GM20000 (cell line): ENCODE results near the gene FIG4.
"Not testable (repeated sequence)": the region's sequence is repeated elsewhere in the genome, so short reads cannot be mapped to it uniquely, and the experiment has no call there.

Source experiments
- DNase-seq: peaks from one replicate; pipeline ENCODE4 v3.0.0; 2012; ENCODE audit warnings: low spot score
- TF ChIP-seq, protein P1 (sequence below): IDR thresholded peaks from 2 replicates; pipeline ENCODE4 v1.5.1; 2012; ENCODE audit warnings: mild to moderate bottlenecking, control low read depth; ENCODE audit errors: extremely low read depth, missing control alignments

FIG4 gene

GRCh38 chr6:109669811-109670210 lies 21.3 kb upstream of the FIG4 start:
- TF ChIP-seq, protein P1, sequence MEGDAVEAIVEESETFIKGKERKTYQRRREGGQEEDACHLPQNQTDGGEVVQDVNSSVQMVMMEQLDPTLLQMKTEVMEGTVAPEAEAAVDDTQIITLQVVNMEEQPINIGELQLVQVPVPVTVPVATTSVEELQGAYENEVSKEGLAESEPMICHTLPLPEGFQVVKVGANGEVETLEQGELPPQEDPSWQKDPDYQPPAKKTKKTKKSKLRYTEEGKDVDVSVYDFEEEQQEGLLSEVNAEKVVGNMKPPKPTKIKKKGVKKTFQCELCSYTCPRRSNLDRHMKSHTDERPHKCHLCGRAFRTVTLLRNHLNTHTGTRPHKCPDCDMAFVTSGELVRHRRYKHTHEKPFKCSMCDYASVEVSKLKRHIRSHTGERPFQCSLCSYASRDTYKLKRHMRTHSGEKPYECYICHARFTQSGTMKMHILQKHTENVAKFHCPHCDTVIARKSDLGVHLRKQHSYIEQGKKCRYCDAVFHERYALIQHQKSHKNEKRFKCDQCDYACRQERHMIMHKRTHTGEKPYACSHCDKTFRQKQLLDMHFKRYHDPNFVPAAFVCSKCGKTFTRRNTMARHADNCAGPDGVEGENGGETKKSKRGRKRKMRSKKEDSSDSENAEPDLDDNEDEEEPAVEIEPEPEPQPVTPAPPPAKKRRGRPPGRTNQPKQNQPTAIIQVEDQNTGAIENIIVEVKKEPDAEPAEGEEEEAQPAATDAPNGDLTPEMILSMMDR: no peak

DNA sequence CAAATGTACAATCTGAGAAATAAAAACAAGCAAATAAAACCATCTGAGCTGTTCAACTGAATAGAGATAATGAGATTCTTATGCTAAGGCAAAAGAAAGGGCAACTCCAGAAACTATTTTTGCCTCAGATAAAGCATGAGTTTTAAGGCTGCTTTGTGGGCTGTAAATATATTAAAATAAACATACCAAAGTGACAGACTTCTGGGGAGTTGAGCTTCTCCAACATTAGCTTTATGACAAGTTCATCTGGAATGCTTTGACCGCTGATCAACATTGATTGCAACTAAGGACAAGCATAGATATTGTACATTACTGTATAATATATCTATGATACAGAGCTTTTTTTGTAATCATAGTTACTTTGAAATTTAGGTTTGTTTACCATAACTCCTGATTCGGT lies 19.4 kb upstream of the FIG4 start:
- TF ChIP-seq, protein P1: no peak
- no peak for DNase-seq

More at GRCh38 chr6:109669811-109670210, 21.3 kb upstream of the FIG4 start:
- DNase-seq: no peak

DNA sequence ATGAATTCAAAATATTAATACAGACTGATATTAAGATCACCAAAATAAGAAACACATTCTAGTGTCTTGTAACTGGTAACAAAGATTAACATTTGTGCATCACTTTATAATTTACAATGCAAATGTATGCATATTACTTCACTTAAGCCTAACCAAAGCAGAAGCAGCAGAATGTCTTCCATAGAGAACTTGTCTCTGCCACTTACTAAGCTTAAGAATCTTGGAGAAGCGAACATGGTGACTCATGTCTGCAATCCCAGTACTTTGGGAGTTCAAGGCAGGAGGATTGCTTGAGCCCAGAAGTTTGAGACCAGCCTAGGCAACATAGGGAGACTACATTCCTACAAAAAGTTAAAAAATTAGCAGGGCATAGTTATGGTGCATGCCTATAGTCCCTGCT lies 18.9 kb upstream of the FIG4 start:
- TF ChIP-seq, protein P1: no peak

DNA sequence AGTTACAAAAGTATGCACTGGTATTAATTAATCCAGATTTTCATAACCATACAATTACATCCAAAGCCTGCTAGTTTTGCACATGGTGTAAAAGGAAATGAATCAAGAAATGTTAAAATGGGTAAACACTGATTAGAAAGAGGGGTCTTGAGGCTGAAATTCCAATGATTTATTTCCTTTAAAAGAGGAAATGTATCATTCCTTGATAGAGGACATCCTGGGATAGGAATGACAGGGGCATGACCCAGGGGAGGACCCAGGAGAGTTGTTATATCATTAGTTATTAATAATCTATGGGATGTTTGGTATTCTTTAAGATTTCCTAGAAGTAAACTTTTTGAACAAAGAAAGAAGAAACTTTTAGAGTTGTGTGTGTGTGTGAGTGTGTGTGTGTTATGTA lies 18.3 kb upstream of the FIG4 start:
- TF ChIP-seq, protein P1: no peak
- no peak for DNase-seq

More for the DNA sequence above, 18.9 kb upstream of the FIG4 start:
- no peak for DNase-seq

DNA sequence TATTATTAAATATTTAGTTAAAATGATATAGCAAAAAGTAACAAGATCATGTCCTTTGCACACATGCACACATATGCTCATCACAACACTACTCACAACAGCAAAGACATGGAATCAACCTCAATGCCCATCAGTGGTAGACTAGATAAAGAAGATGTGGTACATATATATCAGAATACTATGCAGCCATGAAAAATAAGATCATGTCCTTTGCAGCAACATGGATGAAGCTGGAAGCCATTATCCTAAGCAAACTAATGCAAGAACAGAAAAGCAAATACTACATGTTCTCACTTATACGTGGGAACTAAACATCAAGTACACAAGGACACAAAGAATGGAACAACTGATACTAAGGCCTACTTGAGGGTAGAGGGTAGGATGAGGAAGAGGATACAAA lies 14.4 kb upstream of the FIG4 start:
- no peak for DNase-seq
- TF ChIP-seq, protein P1: no peak

GRCh38 chr6:109678240-109678639 lies 12.9 kb upstream of the FIG4 start:
- DNase-seq: no peak
- TF ChIP-seq, protein P1: no peak

DNA sequence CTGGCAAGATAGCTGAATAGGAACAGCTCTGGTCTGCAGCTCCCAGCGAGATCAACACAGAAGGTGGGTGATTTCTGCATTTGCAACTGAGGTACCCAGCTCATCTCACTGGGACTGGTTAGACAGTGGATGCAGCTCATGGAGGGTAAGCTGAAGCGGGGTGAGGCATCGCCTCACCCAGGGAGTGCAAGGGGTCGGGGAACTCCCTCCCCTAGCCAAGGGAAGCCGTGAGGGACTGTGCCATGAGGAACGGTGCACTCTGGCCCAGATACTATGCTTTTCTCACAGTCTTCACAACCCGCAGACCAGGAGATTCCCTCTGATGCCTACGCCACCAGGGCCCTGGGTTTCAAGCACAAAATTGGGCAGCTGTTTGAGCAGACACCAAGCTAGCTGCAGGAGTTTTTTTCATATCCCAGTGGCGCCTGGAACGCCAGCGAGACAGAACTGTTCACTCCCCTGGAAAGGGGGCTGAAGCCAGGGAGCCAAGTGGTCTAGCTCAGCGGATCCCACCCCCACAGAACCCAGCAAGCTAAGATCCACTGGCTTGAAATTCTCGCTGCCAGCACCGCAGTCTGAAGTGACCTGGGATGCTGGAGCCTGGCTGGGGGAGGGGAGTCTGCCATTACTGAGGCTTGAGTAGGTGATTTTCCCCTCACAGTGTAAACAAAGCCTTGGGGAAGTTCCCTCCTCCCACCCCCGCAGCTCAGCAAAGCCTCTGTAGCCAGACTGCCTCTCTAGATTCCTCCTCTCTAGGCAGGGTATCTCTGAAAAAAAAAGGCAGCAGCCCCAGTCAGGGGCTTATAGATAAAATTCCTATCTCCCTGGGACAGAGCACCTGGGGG lies 12.2 kb upstream of the FIG4 start:
- DNase-seq: not testable (repeated sequence)

- TF ChIP-seq, protein P1: no peak
These were observed 4.4 kb upstream of the FIG4 start for GRCh38 chr6:109686566-109687265.

More at GRCh38 chr6:109686566-109687265, 4.4 kb upstream of the FIG4 start:
- no peak for DNase-seq
